Stimulated activated CD4-positive, alpha-beta T cell treated with anti-CD3 and anti-CD28 coated beads, Interleukin-4, amount 100 ng/mL, for 1 hour (primary cell): Measurements from ENCODE around the gene SMPD2.

Source experiments
- DNase-seq: peaks from one replicate; pipeline ENCODE4 v3.0.0-alpha.2; 2020

SMPD2 gene

GRCh38 chr6:109461733-109462526, 21.4 kb downstream of the SMPD2 start:
- DNase-seq, result no peak

- no peak for DNase-seq
Measured at GRCh38 chr6:109465772-109466171, 25.2 kb downstream of the SMPD2 start.

GRCh38 chr6:109466212-109466923, 25.8 kb downstream of the SMPD2 start:
- DNase-seq, result no peak

- no peak for DNase-seq
Measured at GRCh38 chr6:109467696-109468095, 27.2 kb downstream of the SMPD2 start.

- DNase-seq, result no peak
Measured at GRCh38 chr6:109469591-109470189, 29.2 kb downstream of the SMPD2 start.

GRCh38 chr6:109471105-109471810, 30.7 kb downstream of the SMPD2 start:
- DNase-seq, result no peak

GRCh38 chr6:109472132-109472995, 31.8 kb downstream of the SMPD2 start:
- no peak for DNase-seq

GRCh38 chr6:109473120-109473519, 32.6 kb downstream of the SMPD2 start:
- DNase-seq, result no peak

- no peak for DNase-seq
Measured at GRCh38 chr6:109474995-109475394, 34.5 kb downstream of the SMPD2 start.

- DNase-seq, result no peak
Measured at GRCh38 chr6:109475625-109476024, 35.1 kb downstream of the SMPD2 start.

- DNase-seq, result no peak
Measured at GRCh38 chr6:109477184-109477583, 36.7 kb downstream of the SMPD2 start.

GRCh38 chr6:109477725-109478124, 37.2 kb downstream of the SMPD2 start:
- no peak for DNase-seq

- no peak for DNase-seq
Measured at GRCh38 chr6:109478222-109478805, 37.8 kb downstream of the SMPD2 start.

GRCh38 chr6:109478841-109479624, 38.5 kb downstream of the SMPD2 start:
- no peak for DNase-seq

GRCh38 chr6:109480993-109481480, 40.5 kb downstream of the SMPD2 start:
- DNase-seq, result no peak

- DNase-seq, result peak; percentile 88
Measured at GRCh38 chr6:109482905-109483734, 42.6 kb downstream of the SMPD2 start, which contains the start of gene ZBTB24. ZBTB24 (minus strand) TSS chr6:109483219; CDS start chr6:109482026, 1,193 bp downstream.

GRCh38 chr6:109483735-109484057, 43.2 kb downstream of the SMPD2 start:
- DNase-seq, result no peak

- DNase-seq, result no peak
Measured at GRCh38 chr6:109484122-109484521, 43.6 kb downstream of the SMPD2 start.

- no peak for DNase-seq
Measured at GRCh38 chr6:109485266-109485935, 44.9 kb downstream of the SMPD2 start.
